Liver (tissue), 3 donors: ENCODE results near the gene S100A2.

Experiments used
- CTCF ChIP-seq: fragments of 150-350 bp; IDR thresholded peaks from 2 replicates; pipeline ENCODE4 v1.5.1; 2017; ENCODE audit warnings: improper control_type of control experiment, low read depth, low read length; ENCODE audit not compliant: missing input control
- EGR1 ChIP-seq, 2 donors: IDR thresholded peaks; 2 replicates each; pipeline ENCODE4 v1.6.1; 2016 to 2018; ENCODE audit warnings: antibody characterized with exemption in 2 of 2, low read depth in 2 of 2
- SP1 ChIP-seq: IDR thresholded peaks from 2 replicates; pipeline ENCODE4 v1.6.1; 2018; ENCODE audit warnings: antibody characterized with exemption, mild to moderate bottlenecking
- TAF1 ChIP-seq: conservative IDR thresholded peaks from 2 replicates; pipeline ENCODE4 v1.6.1; 2016; ENCODE audit warnings: antibody characterized with exemption, mild to moderate bottlenecking
- TF ChIP-seq, protein P1 (sequence below): IDR thresholded peaks from 2 replicates; pipeline ENCODE4 v1.6.1; 2016; ENCODE audit warnings: antibody characterized with exemption, mild to moderate bottlenecking
- TF ChIP-seq, protein P2 (sequence below): IDR thresholded peaks from 2 replicates; pipeline ENCODE4 v1.6.1; 2016; ENCODE audit warnings: antibody characterized with exemption
- TF ChIP-seq, protein P3 (sequence below): IDR thresholded peaks from 2 replicates; pipeline ENCODE4 v1.6.1; 2016; ENCODE audit warnings: antibody characterized with exemption
- donor health status: healthy.
- donor health status: healthy.

- no peak for TF ChIP-seq CTCF
- TF ChIP-seq, protein P1, sequence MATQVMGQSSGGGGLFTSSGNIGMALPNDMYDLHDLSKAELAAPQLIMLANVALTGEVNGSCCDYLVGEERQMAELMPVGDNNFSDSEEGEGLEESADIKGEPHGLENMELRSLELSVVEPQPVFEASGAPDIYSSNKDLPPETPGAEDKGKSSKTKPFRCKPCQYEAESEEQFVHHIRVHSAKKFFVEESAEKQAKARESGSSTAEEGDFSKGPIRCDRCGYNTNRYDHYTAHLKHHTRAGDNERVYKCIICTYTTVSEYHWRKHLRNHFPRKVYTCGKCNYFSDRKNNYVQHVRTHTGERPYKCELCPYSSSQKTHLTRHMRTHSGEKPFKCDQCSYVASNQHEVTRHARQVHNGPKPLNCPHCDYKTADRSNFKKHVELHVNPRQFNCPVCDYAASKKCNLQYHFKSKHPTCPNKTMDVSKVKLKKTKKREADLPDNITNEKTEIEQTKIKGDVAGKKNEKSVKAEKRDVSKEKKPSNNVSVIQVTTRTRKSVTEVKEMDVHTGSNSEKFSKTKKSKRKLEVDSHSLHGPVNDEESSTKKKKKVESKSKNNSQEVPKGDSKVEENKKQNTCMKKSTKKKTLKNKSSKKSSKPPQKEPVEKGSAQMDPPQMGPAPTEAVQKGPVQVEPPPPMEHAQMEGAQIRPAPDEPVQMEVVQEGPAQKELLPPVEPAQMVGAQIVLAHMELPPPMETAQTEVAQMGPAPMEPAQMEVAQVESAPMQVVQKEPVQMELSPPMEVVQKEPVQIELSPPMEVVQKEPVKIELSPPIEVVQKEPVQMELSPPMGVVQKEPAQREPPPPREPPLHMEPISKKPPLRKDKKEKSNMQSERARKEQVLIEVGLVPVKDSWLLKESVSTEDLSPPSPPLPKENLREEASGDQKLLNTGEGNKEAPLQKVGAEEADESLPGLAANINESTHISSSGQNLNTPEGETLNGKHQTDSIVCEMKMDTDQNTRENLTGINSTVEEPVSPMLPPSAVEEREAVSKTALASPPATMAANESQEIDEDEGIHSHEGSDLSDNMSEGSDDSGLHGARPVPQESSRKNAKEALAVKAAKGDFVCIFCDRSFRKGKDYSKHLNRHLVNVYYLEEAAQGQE, result no peak
- no peak for TF ChIP-seq TAF1
- no peak for TF ChIP-seq EGR1 (IDR thresholded peaks at IDR 0.05; ENCODE audit: low read depth in 2 of 2)
- TF ChIP-seq, protein P2, sequence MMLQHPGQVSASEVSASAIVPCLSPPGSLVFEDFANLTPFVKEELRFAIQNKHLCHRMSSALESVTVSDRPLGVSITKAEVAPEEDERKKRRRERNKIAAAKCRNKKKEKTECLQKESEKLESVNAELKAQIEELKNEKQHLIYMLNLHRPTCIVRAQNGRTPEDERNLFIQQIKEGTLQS, result no peak
- TF ChIP-seq, protein P3, sequence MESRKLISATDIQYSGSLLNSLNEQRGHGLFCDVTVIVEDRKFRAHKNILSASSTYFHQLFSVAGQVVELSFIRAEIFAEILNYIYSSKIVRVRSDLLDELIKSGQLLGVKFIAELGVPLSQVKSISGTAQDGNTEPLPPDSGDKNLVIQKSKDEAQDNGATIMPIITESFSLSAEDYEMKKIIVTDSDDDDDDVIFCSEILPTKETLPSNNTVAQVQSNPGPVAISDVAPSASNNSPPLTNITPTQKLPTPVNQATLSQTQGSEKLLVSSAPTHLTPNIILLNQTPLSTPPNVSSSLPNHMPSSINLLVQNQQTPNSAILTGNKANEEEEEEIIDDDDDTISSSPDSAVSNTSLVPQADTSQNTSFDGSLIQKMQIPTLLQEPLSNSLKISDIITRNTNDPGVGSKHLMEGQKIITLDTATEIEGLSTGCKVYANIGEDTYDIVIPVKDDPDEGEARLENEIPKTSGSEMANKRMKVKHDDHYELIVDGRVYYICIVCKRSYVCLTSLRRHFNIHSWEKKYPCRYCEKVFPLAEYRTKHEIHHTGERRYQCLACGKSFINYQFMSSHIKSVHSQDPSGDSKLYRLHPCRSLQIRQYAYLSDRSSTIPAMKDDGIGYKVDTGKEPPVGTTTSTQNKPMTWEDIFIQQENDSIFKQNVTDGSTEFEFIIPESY, result no peak
- no peak for TF ChIP-seq SP1
These were observed 2.1 kb upstream of the S100A2 start for GRCh38 chr1:153567621-153568366.
